WTC11 (cell line): Measurements from ENCODE around the gene SMARCAD1. TPM values are rescaled to one million over a fixed set of nuclear protein-coding genes. Genes with fewer than 3 reads are reported as not detected.

ENCODE experiments used
- ATAC-seq: fragments of 200-7000 bp; cut with Tn5 transposase; 2 replicates; pipeline ENCODE4 v1.10.0; 2021; ENCODE audit warnings: mild to moderate bottlenecking, moderate library complexity
- CTCF ChIA-PET: fragments of 300-600 bp; sonication (Branson Sonifier 250); formaldehyde crosslinking; loops from one replicate; lab custom pipeline; 2021; ENCODE audit warnings: antibody characterized with exemption; lab: Charles Lee
- POLR2A ChIA-PET: fragments of 350-600 bp; sonication (Branson Sonifier 250); formaldehyde crosslinking; loops from one replicate; lab custom pipeline; 2021; ENCODE audit warnings: antibody characterized with exemption; lab: Charles Lee
- DNase-seq: peaks from one replicate; pipeline ENCODE4 v3.0.0; 2021; ENCODE audit warnings: low spot score
- H3K27ac Mint-ChIP-seq: 2 replicates; pipeline ENCODE4 v1.8.0; 2021; ENCODE audit warnings: mixed read lengths
- H3K27me3 Mint-ChIP-seq: 2 replicates; pipeline ENCODE4 v1.8.0; 2021; ENCODE audit warnings: low read depth, mild to moderate bottlenecking, moderate library complexity, mixed read lengths
- H3K36me3 Mint-ChIP-seq: 2 replicates; pipeline ENCODE4 v1.8.0; 2021; ENCODE audit warnings: mixed read lengths
- H3K4me1 Mint-ChIP-seq: 2 replicates; pipeline ENCODE4 v1.8.0; 2022; ENCODE audit warnings: mixed read lengths
- H3K4me3 Mint-ChIP-seq: 2 replicates; pipeline ENCODE4 v1.8.0; 2021; ENCODE audit warnings: mild to moderate bottlenecking, moderate library complexity, mixed read lengths
- H3K9me3 Mint-ChIP-seq: 2 replicates; pipeline ENCODE4 v1.8.0; 2021; ENCODE audit warnings: mixed read lengths
- ATF3 ChIP-seq: sonication (generic); formaldehyde crosslinking; conservative IDR thresholded peaks from 2 replicates; pipeline ENCODE4 v1.8.1; 2022; ENCODE audit warnings: mild to moderate bottlenecking, missing genetic modification reagents
- CTCF ChIP-seq: fragments of 200-600 bp; IDR thresholded peaks from 2 replicates; pipeline ENCODE4 v1.8.0; 2022; ENCODE audit warnings: antibody characterized with exemption
- ELF4 ChIP-seq: sonication (generic); formaldehyde crosslinking; IDR thresholded peaks from 2 replicates; pipeline ENCODE4 v1.8.1; 2022; ENCODE audit warnings: low read depth, mild to moderate bottlenecking, moderate library complexity, missing genetic modification reagents
- ETV6 ChIP-seq: sonication (generic); formaldehyde crosslinking; IDR thresholded peaks from 2 replicates; pipeline ENCODE4 v1.8.1; 2022; ENCODE audit warnings: mild to moderate bottlenecking, missing genetic modification reagents
- FOXK1 ChIP-seq: sonication (generic); formaldehyde crosslinking; IDR thresholded peaks from 2 replicates; pipeline ENCODE4 v1.8.0; 2022; ENCODE audit warnings: mild to moderate bottlenecking, moderate library complexity, missing genetic modification reagents
- HMGXB4 ChIP-seq: sonication (generic); formaldehyde crosslinking; IDR thresholded peaks from 2 replicates; pipeline ENCODE4 v1.8.1; 2023; ENCODE audit warnings: mild to moderate bottlenecking, moderate library complexity, missing genetic modification reagents
- JUN ChIP-seq: sonication (generic); formaldehyde crosslinking; IDR thresholded peaks from 2 replicates; pipeline ENCODE4 v1.8.0; 2023; ENCODE audit warnings: mild to moderate bottlenecking, missing genetic modification reagents
- MLX ChIP-seq: sonication (generic); formaldehyde crosslinking; IDR thresholded peaks from 2 replicates; pipeline ENCODE4 v1.8.1; 2023; ENCODE audit warnings: mild to moderate bottlenecking, missing genetic modification reagents, moderate library complexity
- NR3C1 ChIP-seq: sonication (generic); formaldehyde crosslinking; conservative IDR thresholded peaks from 2 replicates; pipeline ENCODE4 v1.8.1; 2023; ENCODE audit warnings: low read depth, mild to moderate bottlenecking, missing genetic modification reagents
- TEAD1 ChIP-seq: sonication (generic); formaldehyde crosslinking; IDR thresholded peaks from 2 replicates; pipeline ENCODE4 v1.8.0; 2022; ENCODE audit warnings: mild to moderate bottlenecking, missing genetic modification reagents
- TEAD4 ChIP-seq: sonication (generic); formaldehyde crosslinking; IDR thresholded peaks from 2 replicates; pipeline ENCODE4 v1.8.0; 2022; ENCODE audit warnings: mild to moderate bottlenecking, missing genetic modification reagents
- USF1 ChIP-seq: sonication (generic); formaldehyde crosslinking; IDR thresholded peaks from 2 replicates; pipeline ENCODE4 v1.8.0; 2022; ENCODE audit warnings: mild to moderate bottlenecking, missing genetic modification reagents
- ZNF263 ChIP-seq: sonication (generic); formaldehyde crosslinking; IDR thresholded peaks from 2 replicates; pipeline ENCODE4 v1.8.1; 2022; ENCODE audit warnings: low read depth, mild to moderate bottlenecking, moderate library complexity, missing genetic modification reagents
- ZNF317 ChIP-seq: sonication (generic); formaldehyde crosslinking; IDR thresholded peaks from 2 replicates; pipeline ENCODE4 v1.8.1; 2023; ENCODE audit warnings: low read depth, mild to moderate bottlenecking, moderate library complexity, missing genetic modification reagents, borderline replicate concordance
- ZNF396 ChIP-seq: fragments of 250-450 bp; sonication (Bioruptor Pico); IDR thresholded peaks from 2 replicates; pipeline ENCODE4 v1.8.0; 2021; ENCODE audit warnings: mild to moderate bottlenecking, moderate library complexity, borderline replicate concordance
- ZNF423 ChIP-seq: fragments of 250-450 bp; sonication (Bioruptor Pico); IDR thresholded peaks from 2 replicates; pipeline ENCODE4 v2.1.2; 2022; ENCODE audit warnings: mild to moderate bottlenecking, moderate library complexity
- total RNA-seq: library from RNA; stranded (reverse); gene quantifications from 3 replicates; pipeline ENCODE4 v1.2.3, GENCODE V29; 2021
- TF ChIP-seq, protein P1 (sequence below): sonication (generic); formaldehyde crosslinking; IDR thresholded peaks from 2 replicates; pipeline ENCODE4 v1.8.1; 2023; ENCODE audit warnings: mild to moderate bottlenecking, missing genetic modification reagents, moderate library complexity
- TF ChIP-seq, protein P2 (sequence below): fragments of 250-450 bp; sonication (Bioruptor Pico); IDR thresholded peaks from 2 replicates; pipeline ENCODE4 v1.9.0; 2021; ENCODE audit warnings: mild to moderate bottlenecking
- TF ChIP-seq, protein P3 (sequence below): sonication (generic); formaldehyde crosslinking; IDR thresholded peaks from 2 replicates; pipeline ENCODE4 v1.8.1; 2022; ENCODE audit warnings: low read depth, missing genetic modification reagents, borderline replicate concordance
- TF ChIP-seq, protein P4 (sequence below): sonication (generic); formaldehyde crosslinking; IDR thresholded peaks from 2 replicates; pipeline ENCODE4 v1.8.0; 2023; ENCODE audit warnings: mild to moderate bottlenecking, missing genetic modification reagents

Gene SMARCAD1
- total RNA-seq, 1 experiment from 2014 or later = 48.9 TPM

DNA sequence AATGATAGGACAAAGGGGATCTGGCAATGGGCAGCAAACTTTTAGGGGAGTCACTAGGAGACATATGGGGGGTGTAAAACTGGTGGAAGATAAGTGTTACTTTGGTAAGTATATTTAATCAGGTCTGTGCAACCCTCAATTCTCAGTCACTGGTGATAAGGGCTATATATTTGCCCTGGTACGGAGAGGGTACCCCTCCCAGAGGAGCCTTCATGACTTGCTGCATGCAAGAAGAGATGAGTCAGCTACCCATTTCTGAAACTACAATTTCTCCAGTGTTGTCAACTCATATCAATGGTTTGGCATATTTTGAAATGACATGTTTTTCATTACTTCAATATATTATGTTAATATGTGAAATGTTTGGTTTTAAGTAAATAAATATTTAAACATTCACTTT lies 14.3 kb downstream of the SMARCAD1 start:
- DNase-seq = no peak
- TF ChIP-seq ZNF423 (CRISPR knock-in tag) (no peak), ZNF317 (CRISPR knock-in tag) (no peak), ZNF263 (no peak), TEAD1 (CRISPR knock-in tag) (no peak), JUN (CRISPR knock-in tag) (no peak), NR3C1 (no peak), ELF4 (CRISPR knock-in tag) (no peak), HMGXB4 (CRISPR knock-in tag) (no peak), ZNF396 (CRISPR knock-in tag) (no peak), MLX (CRISPR knock-in tag) (no peak), CTCF (no peak), USF1 (CRISPR knock-in tag) (no peak), ATF3 (CRISPR knock-in tag) (no peak), TEAD4 (CRISPR knock-in tag) (no peak), ETV6 (CRISPR knock-in tag) (no peak), FOXK1 (CRISPR knock-in tag) (no peak)
- TF ChIP-seq, protein P1, sequence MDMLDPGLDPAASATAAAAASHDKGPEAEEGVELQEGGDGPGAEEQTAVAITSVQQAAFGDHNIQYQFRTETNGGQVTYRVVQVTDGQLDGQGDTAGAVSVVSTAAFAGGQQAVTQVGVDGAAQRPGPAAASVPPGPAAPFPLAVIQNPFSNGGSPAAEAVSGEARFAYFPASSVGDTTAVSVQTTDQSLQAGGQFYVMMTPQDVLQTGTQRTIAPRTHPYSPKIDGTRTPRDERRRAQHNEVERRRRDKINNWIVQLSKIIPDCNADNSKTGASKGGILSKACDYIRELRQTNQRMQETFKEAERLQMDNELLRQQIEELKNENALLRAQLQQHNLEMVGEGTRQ (CRISPR knock-in tag) = no peak
- TF ChIP-seq, protein P2, sequence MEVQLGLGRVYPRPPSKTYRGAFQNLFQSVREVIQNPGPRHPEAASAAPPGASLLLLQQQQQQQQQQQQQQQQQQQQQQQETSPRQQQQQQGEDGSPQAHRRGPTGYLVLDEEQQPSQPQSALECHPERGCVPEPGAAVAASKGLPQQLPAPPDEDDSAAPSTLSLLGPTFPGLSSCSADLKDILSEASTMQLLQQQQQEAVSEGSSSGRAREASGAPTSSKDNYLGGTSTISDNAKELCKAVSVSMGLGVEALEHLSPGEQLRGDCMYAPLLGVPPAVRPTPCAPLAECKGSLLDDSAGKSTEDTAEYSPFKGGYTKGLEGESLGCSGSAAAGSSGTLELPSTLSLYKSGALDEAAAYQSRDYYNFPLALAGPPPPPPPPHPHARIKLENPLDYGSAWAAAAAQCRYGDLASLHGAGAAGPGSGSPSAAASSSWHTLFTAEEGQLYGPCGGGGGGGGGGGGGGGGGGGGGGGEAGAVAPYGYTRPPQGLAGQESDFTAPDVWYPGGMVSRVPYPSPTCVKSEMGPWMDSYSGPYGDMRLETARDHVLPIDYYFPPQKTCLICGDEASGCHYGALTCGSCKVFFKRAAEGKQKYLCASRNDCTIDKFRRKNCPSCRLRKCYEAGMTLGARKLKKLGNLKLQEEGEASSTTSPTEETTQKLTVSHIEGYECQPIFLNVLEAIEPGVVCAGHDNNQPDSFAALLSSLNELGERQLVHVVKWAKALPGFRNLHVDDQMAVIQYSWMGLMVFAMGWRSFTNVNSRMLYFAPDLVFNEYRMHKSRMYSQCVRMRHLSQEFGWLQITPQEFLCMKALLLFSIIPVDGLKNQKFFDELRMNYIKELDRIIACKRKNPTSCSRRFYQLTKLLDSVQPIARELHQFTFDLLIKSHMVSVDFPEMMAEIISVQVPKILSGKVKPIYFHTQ (CRISPR knock-in tag) = no peak
- TF ChIP-seq, protein P3, sequence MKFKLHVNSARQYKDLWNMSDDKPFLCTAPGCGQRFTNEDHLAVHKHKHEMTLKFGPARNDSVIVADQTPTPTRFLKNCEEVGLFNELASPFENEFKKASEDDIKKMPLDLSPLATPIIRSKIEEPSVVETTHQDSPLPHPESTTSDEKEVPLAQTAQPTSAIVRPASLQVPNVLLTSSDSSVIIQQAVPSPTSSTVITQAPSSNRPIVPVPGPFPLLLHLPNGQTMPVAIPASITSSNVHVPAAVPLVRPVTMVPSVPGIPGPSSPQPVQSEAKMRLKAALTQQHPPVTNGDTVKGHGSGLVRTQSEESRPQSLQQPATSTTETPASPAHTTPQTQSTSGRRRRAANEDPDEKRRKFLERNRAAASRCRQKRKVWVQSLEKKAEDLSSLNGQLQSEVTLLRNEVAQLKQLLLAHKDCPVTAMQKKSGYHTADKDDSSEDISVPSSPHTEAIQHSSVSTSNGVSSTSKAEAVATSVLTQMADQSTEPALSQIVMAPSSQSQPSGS = no peak
- TF ChIP-seq, protein P4, sequence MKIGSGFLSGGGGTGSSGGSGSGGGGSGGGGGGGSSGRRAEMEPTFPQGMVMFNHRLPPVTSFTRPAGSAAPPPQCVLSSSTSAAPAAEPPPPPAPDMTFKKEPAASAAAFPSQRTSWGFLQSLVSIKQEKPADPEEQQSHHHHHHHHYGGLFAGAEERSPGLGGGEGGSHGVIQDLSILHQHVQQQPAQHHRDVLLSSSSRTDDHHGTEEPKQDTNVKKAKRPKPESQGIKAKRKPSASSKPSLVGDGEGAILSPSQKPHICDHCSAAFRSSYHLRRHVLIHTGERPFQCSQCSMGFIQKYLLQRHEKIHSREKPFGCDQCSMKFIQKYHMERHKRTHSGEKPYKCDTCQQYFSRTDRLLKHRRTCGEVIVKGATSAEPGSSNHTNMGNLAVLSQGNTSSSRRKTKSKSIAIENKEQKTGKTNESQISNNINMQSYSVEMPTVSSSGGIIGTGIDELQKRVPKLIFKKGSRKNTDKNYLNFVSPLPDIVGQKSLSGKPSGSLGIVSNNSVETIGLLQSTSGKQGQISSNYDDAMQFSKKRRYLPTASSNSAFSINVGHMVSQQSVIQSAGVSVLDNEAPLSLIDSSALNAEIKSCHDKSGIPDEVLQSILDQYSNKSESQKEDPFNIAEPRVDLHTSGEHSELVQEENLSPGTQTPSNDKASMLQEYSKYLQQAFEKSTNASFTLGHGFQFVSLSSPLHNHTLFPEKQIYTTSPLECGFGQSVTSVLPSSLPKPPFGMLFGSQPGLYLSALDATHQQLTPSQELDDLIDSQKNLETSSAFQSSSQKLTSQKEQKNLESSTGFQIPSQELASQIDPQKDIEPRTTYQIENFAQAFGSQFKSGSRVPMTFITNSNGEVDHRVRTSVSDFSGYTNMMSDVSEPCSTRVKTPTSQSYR (CRISPR knock-in tag) = no peak
- Mint-ChIP-seq H3K4me1 (peaks cover 10% of the 10 kb centered on the region), H3K9me3 (no peaks in the 10 kb centered on the region), H3K36me3 (peaks cover 45% of the 10 kb centered on the region), H3K4me3 (no peak overlapping the region), H3K27me3 (no peaks in the 10 kb centered on the region), H3K27ac (no peak overlapping the region)
- POLR2A ChIA-PET = no interaction called here
- CTCF ChIA-PET = no interaction called here
- no peak for ATAC-seq
